ENCODE data around the gene DAPP1. TPM values are rescaled to one million over a fixed set of nuclear protein-coding genes. Genes with fewer than 3 reads are reported as not detected.

The DAPP1 gene
- total RNA-seq, 1 experiment from 2014 or later: 17.6 TPM

- intact Hi-C loops (cut with micrococcal nuclease): no loop called here
- no TSS peak for BruUV-seq (replicated peaks)
- Mint-ChIP-seq H3K4me1 (ENCODE audit: insufficient read depth, unreplicated experiment) (peaks cover 5% of the 10 kb centered on the region), H3K36me3 (ENCODE audit: insufficient read depth, unreplicated experiment) (no peaks in the 10 kb centered on the region), H3K27me3 (ENCODE audit: insufficient read depth, unreplicated experiment) (peaks cover 25% of the 10 kb centered on the region), H3K4me3 (ENCODE audit: unreplicated experiment) (no peak overlapping the region), H3K9me3 (ENCODE audit: unreplicated experiment) (no peaks in the 10 kb centered on the region), H3K27ac (ENCODE audit: low read depth, unreplicated experiment) (no peak overlapping the region)
- ChIA-PET CTCF (interaction anchor here (1.0 to 1.9 kb wide), 6 partner anchors 8 to 81 kb away, joined by 3 to 5 read pairs (median 4); no protein-coding TSS in a partner anchor), POLR2A (interaction anchor here (0.6 to 1.7 kb wide), 4 partner anchors 12 to 243 kb away, joined by 3 to 4 read pairs (median 3); partner anchors contain the start of gene TRMT10A)
- no peak for DNase-seq (ENCODE audit: unreplicated experiment)
- no peak for TF ChIP-seq CTCF (IDR thresholded peaks at IDR 0.05; ENCODE audit: unreplicated experiment)
These were observed 13.0 kb upstream of the DAPP1 start for GRCh38 chr4:99803566-99804101.

- POLR2A ChIA-PET: interaction anchor here (1.4 to 4.8 kb wide), 3 partner anchors 10 to 243 kb away, joined by 5 to 34 read pairs (median 21); partner anchors contain the start of genes DAPP1 and TRMT10A
- no peak overlapping the region for H3K4me3 Mint-ChIP-seq (ENCODE audit: unreplicated experiment)
- no peaks in the 10 kb centered on the region for H3K9me3 Mint-ChIP-seq (ENCODE audit: unreplicated experiment)
- intact Hi-C loops (cut with micrococcal nuclease): loop anchor here (5.0 kb wide), 1 partner anchor 399 kb away; no protein-coding TSS in a partner anchor
- no peak for DNase-seq (ENCODE audit: unreplicated experiment)
- CTCF ChIA-PET: interaction anchor here (0.7 to 1.4 kb wide), 3 partner anchors 60 to 269 kb away, joined by 3 to 4 read pairs (median 3); no protein-coding TSS in a partner anchor
- TF ChIP-seq CTCF (IDR thresholded peaks at IDR 0.05; ENCODE audit: unreplicated experiment): no peak
- no peaks in the 10 kb centered on the region for H3K36me3 Mint-ChIP-seq (ENCODE audit: insufficient read depth, unreplicated experiment)
- no TSS peak for BruUV-seq (replicated peaks)
- peaks cover 5% of the 10 kb centered on the region for H3K4me1 Mint-ChIP-seq (ENCODE audit: insufficient read depth, unreplicated experiment)
- peaks cover 12% of the 10 kb centered on the region for H3K27me3 Mint-ChIP-seq (ENCODE audit: insufficient read depth, unreplicated experiment)
- no peak overlapping the region for H3K27ac Mint-ChIP-seq (ENCODE audit: low read depth, unreplicated experiment)
These were observed 10.1 kb upstream of the DAPP1 start for GRCh38 chr4:99806545-99806944.

GRCh38 chr4:99807666-99808065 is 9.0 kb upstream of the DAPP1 start:
- Mint-ChIP-seq H3K4me1 (ENCODE audit: insufficient read depth, unreplicated experiment) (peaks cover 5% of the 10 kb centered on the region), H3K27ac (ENCODE audit: low read depth, unreplicated experiment) (no peak overlapping the region), H3K27me3 (ENCODE audit: insufficient read depth, unreplicated experiment) (peaks cover 5% of the 10 kb centered on the region), H3K9me3 (ENCODE audit: unreplicated experiment) (no peaks in the 10 kb centered on the region), H3K4me3 (ENCODE audit: unreplicated experiment) (no peak overlapping the region), H3K36me3 (ENCODE audit: insufficient read depth, unreplicated experiment) (no peaks in the 10 kb centered on the region)
- TF ChIP-seq CTCF (IDR thresholded peaks at IDR 0.05; ENCODE audit: unreplicated experiment): no peak
- ChIA-PET POLR2A (interaction anchor here (0.7 to 4.8 kb wide), 9 partner anchors 10 to 244 kb away, joined by 3 to 34 read pairs (median 4); partner anchors contain the start of genes DAPP1 and TRMT10A), CTCF (interaction anchor here (0.6 to 3.0 kb wide), 42 partner anchors 10 to 1954 kb away, joined by 3 to 44 read pairs (median 4); partner anchors contain the start of genes DAPP1 and TRMT10A)
- BruUV-seq (replicated peaks): no TSS peak
- no peak for DNase-seq (ENCODE audit: unreplicated experiment)
- intact Hi-C loops (cut with micrococcal nuclease): loop anchor here (1.0 to 5.0 kb wide), 4 partner anchors 83 to 400 kb away; no protein-coding TSS in a partner anchor

GRCh38 chr4:99808260-99808857 is 8.3 kb upstream of the DAPP1 start:
- H3K27ac Mint-ChIP-seq (ENCODE audit: low read depth, unreplicated experiment): no peak overlapping the region
- CTCF ChIA-PET: interaction anchor here (0.6 to 3.0 kb wide), 59 partner anchors 9 to 1954 kb away, joined by 3 to 44 read pairs (median 4); partner anchors contain the start of genes DAPP1, LAMTOR3 and TRMT10A
- peak; percentile 83 for TF ChIP-seq CTCF (IDR thresholded peaks at IDR 0.05; ENCODE audit: unreplicated experiment)
- H3K4me3 Mint-ChIP-seq (ENCODE audit: unreplicated experiment): no peak overlapping the region
- peaks cover 5% of the 10 kb centered on the region for H3K4me1 Mint-ChIP-seq (ENCODE audit: insufficient read depth, unreplicated experiment)
- H3K36me3 Mint-ChIP-seq (ENCODE audit: insufficient read depth, unreplicated experiment): no peaks in the 10 kb centered on the region
- intact Hi-C loops (cut with micrococcal nuclease): loop anchor here (1.0 to 5.0 kb wide), 4 partner anchors 84 to 401 kb away; no protein-coding TSS in a partner anchor
- DNase-seq (ENCODE audit: unreplicated experiment): peak; percentile 75
- POLR2A ChIA-PET: interaction anchor here (0.7 to 4.8 kb wide), 10 partner anchors 9 to 245 kb away, joined by 3 to 34 read pairs (median 4); partner anchors contain the start of genes DAPP1, DNAJB14 and TRMT10A
- H3K27me3 Mint-ChIP-seq (ENCODE audit: insufficient read depth, unreplicated experiment): no peaks in the 10 kb centered on the region
- H3K9me3 Mint-ChIP-seq (ENCODE audit: unreplicated experiment): no peaks in the 10 kb centered on the region
- BruUV-seq (replicated peaks): no TSS peak
